ENCODE data around the gene NPFFR1.

DNA sequence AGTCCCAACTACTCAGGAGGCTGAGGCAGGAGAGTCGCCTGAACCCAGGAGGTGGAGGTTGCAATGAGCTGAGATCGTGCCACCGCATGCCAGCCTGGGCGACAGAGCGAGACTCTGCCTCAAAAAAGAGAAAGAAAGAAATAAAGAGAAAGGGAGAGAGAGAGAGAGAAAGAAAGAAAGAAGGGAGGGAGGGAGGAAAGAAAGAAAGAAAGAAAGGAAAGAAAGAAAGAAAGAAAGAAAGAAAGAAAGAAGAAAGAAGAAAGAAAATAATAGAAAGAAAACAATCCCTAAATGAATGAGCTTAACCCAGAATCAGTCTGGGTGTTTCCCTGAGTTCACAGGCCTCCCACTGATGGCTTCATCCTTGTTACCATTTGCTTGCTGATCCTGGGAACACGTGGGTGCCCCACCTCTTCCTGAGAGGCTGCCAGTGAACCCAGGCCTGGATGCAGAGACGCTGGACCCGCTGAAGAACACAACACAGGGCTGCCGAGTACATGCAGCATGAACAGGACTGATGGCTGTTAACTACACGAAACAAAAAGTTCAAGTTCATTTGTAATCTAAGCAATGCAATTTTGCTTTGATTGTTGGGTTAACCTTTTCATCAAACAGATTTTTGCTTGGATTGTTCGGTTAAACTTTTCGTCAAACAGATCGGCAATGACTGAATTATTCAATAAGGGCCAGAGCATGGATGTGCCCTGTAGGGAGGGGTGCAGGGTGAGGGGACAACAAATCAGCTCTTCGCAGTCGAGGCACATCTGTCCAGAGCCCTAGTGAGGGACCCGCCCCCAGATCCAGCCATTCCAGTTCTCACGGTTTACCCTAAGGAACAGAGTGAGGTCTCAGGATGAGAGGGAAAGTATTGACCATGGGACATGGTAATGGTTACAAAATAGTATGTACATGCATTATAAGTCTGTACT, 11.5 kb downstream of the NPFFR1 start:
- TF ChIP-seq EZH2 (IDR thresholded peaks at IDR 0.05), result no peak
- no peak for TF ChIP-seq POLR2AphosphoS5 (IDR thresholded peaks at IDR 0.05; ENCODE audit: borderline replicate concordance, low read depth, low read length)
